Inflammatory macrophage treated with lipopolysaccharide for 4 hours (primary cell): ENCODE data around the gene INPPL1.
"Not testable (repeated sequence)": the region's sequence is repeated elsewhere in the genome, so short reads cannot be mapped to it uniquely, and the experiment has no call there.

Source experiments
- DNase-seq: peaks from one replicate; pipeline ENCODE4 v3.0.0-alpha.2; 2020

INPPL1 gene

DNA sequence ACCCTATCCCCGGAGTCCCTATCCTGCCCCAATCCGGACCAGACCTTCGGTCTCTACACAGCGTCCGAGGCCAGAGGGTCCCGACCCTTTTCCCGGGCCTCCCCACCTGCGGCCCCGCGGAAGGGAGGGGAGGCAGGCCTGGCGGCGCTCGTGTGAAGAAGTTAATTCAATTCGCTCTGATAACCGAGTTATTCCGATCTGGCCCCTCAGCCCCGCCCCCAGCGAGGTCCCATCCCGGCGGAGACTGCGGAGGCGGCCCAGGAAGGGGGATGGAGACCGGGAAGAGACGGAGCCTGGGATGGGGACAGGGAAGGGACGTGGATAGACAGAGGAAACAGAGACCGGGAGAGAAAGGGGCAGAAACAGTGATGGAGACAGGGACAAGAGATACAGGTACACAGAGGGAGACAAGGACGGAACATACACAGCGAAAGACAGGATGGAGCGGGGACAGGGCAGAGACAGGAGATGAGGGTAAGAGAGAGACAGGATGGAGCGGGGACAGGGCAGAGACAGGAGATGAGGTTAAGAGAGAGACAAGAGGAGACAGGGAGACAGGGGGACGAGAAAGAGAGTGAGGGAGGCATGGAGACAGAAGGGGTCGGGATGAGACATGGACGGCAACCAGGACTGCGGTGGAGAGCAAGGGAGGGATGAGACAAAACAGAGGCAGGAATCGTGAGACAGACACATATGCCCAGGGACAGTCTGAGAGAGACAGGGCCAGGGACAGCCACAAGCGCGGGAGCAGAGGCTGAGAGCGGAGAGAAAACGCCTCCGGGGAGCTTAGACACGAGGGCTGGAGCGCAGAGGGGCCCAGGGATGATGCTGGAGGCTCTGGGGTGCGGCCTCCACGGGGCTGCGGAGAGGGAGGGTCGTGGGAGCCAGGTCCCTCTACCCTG is 20.0 kb downstream of the INPPL1 start:
- no peak for DNase-seq

GRCh38 chr11:72245263-72245816 is 20.8 kb downstream of the INPPL1 start:
- DNase-seq = no peak

- no peak for DNase-seq
Observed at GRCh38 chr11:72247584-72247983, 23.0 kb downstream of the INPPL1 start.

- no peak for DNase-seq
Observed at GRCh38 chr11:72249961-72250360, 25.4 kb downstream of the INPPL1 start.

DNA sequence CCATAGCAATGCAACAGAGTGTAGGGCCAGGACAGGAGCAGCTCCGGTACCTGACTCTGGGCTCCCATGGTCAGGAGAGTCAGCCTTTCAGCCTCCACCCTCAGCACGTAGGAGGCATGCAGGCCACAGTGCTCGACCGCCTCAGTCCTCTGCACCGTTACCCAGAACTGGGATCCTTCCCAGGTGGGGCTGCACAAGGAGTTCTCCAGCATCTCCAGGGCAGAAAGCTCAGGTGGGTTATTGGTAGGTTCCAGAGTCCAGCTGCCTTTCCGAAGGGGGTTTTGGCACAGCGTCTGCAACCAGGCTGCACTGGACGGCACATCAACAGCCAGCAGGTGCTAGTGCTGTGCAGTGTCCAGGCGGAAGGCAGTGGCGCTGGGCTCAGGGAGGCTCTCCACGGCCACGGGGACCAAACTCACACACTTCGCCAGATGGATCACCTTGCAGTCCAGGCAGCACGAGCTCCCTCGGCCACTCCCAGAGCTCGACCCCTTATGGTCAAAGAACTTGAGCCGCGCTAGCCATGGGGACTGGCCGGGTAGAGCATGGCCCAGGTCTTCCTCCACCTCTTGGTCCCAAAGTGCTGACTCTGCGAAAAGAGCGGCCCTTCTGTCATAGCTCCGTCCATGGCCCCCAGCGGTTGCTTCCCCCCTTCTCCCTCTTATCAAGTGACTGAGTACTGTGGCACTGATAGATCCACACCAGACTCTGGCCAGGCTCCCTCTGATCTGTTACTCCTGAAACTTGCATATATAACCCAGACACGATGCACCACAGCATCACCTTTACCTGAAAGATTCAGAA is 26.3 kb downstream of the INPPL1 start:
- no peak for DNase-seq

- no peak for DNase-seq
Observed at GRCh38 chr11:72251614-72252013, 27.0 kb downstream of the INPPL1 start.

- DNase-seq = peak; percentile 42
Observed at GRCh38 chr11:72253392-72253791, 28.8 kb downstream of the INPPL1 start.

DNA sequence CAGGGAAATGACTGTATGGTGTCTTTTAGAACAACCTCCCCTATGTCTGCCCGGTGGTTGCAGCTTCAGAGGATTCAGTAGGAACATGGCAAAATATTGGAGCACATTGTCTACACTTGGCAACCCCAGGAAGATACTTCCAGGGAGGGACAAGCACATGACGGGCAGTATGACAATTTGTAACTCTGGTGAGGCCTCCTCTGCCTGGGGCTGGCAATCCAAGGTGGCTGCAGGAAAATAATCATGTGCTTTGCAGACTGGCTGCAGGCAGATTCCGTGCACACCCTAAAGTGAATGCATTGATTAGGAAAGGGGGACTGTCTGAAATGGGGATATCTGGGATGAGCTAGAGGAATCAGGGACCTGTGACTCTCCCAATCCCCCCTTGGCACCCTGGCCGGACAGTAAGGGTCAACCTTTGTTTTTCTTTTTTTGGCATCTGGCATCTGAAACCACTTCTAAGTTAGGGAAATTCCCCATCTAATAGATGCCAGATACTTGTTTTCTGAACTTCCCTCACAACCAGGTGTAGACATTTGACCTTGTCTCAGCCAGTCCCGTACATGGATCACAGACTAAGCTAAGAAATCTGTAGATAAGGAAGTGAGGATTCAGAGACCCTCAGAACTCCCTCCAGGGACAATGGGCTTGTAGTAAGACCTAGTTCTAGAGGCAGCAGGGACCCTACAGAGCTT is 29.9 kb downstream of the INPPL1 start:
- no peak for DNase-seq

- DNase-seq = no peak
Observed at GRCh38 chr11:72257570-72257969, 33.0 kb downstream of the INPPL1 start.

- DNase-seq = no peak
Observed at GRCh38 chr11:72259490-72259889, 34.9 kb downstream of the INPPL1 start.

GRCh38 chr11:72260574-72260973 is 36.0 kb downstream of the INPPL1 start:
- DNase-seq = no peak

- peak; percentile 73 for DNase-seq
Observed at GRCh38 chr11:72263361-72263760, 38.8 kb downstream of the INPPL1 start.

- DNase-seq = no peak
Observed at GRCh38 chr11:72265951-72266350, 41.4 kb downstream of the INPPL1 start.

DNA sequence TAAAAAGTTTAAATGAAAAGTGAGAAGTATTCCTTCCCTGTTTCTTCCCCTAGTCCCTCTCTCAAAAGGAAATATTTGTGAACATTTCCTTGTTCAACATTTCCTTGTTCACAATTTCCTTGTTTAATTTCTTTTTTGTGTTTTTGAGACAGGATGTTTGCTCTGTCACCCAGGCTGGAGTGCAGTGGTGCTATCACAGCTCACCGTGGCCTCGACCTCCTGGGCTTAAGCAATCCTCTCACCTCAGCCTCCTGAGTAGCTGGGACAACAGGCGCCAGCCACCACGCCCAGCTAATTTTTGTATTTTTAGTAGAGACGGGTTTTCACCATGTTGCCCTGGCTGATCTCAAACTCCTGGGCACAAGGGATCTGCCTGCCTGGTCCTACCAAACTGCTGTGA is 42.4 kb downstream of the INPPL1 start:
- not testable (repeated sequence) for DNase-seq

DNA sequence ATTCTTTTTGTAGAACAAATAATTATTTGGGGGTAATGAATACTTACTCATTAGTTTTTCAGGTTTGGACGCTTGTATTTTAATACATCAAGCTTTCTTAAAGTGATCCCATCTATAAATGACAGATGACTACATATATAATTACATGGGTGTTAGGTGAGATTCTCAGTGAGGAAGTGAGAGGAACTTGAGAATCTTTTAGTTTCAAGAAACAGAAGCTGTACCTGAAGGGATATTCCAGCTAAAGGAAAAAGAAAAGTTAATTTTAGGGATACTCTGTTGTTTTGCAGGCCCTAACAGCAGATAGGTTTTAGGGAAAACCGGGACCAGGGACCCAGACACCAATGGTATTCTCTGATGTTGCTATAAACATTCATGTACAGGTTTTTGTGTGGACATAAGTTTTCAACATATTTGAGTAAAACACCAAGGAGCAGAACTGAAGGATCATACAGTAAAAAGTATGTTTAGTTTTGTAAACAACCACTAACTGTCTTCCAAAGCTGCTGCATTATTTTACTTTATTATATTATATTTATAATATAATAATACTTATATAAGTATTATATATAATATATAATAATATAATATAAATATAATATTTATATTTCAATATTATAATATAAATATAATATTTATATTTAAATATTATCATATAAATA is 43.5 kb downstream of the INPPL1 start:
- no peak for DNase-seq

DNA sequence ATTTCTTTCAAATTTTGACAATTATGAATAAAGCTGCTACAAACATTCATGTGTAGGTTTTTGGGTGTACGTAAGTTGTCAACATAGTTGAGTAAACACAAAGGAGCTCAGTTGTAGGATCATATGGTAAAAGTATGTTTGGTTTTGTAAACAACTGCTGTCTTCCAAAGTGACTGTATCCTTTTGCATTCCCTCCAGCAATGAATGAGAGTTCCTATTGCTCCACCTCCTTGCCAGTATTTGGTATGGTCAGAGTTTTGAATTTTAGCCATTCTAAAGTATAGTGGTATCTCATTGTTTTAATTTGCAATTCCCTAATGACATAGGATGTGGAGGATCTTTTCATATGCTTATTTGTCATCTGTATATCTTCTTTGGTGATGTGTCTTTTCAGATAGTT is 47.4 kb downstream of the INPPL1 start:
- DNase-seq = no peak

DNA sequence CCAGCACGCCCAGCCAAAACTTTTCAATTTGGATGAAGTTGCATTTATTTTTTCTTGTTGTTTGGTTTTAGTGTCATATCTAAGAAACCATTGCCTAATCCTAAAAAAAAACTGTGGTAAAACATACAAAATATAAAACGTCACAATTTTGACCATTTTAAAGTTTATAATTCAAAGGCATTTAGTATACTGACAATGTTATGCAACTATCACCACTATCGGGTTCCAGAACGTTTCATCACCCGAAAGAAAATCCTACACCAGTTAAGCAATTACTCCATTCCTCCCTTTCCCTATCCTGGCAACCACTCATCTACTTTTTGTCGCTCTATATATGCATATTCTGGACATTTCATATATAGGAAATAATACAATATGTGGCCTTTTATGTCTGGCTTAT is 49.9 kb downstream of the INPPL1 start:
- DNase-seq = no peak

DNA sequence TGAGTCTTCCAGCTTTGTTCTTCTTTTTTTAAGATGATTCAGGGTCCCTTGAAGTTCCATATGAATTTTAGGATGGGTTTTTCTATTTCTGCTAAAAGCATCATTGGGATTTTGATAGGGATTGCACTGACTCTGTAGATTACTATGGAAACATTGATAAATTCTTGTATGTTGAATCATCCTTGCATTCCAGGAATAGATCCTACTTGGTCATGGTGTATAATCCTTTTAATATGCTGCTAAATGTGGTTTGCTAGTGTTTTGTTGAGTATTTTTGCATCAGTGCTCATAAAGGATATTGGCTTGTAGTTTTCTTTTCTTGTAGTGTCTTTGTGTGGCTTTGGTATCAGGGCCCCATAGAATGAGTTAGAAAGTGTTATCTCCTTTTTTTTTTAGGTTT is 54.3 kb downstream of the INPPL1 start:
- DNase-seq = no peak

- no peak for DNase-seq
Observed at GRCh38 chr11:72280037-72280436, 55.5 kb downstream of the INPPL1 start.

- DNase-seq = no peak
Observed at GRCh38 chr11:72280726-72281315, 56.3 kb downstream of the INPPL1 start.

- DNase-seq = no peak
Observed at GRCh38 chr11:72283947-72284346, 59.4 kb downstream of the INPPL1 start.

DNA sequence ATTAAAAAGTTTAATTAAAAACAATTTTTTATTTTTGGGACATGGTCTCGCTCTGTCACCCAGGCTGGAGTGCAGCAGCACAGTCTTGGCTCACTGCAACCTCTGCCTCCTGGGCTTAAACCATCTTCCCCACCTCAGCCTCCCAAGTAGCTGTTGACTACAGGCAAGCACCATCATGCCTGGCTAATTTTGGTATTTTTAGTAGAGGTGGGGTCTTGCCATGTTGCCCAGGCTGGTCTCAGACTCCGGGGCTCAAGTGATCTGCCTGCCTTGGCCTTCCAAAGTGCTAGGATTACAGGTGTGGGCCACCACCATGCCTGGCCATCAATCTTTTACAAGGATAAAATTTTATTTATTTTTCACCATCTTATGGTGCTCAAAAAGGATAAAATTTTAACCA is 62.7 kb downstream of the INPPL1 start:
- no peak for DNase-seq
